Islet precursor cell (in vitro differentiated cells): ENCODE data around the gene TOR1AIP1.
"Not testable (repeated sequence)": the region's sequence is repeated elsewhere in the genome, so short reads cannot be mapped to it uniquely, and the experiment has no call there.

Experiments used
- DNase-seq: peaks from one replicate; pipeline ENCODE4 v3.0.0-alpha.2; 2018

TOR1AIP1 gene

GRCh38 chr1:179882253-179883039 lies at the start of gene TOR1AIP1:
Gene TOR1AIP1, plus strand, starts transcription at chr1:179882285. Its CDS starts 218 bp downstream, at chr1:179882503.
- DNase-seq: peak; percentile 99

- DNase-seq: not testable (repeated sequence)
Measured at GRCh38 chr1:179836686-179837445, 45.2 kb upstream of the TOR1AIP1 start.

GRCh38 chr1:179840107-179840506 lies 42.0 kb upstream of the TOR1AIP1 start:
- DNase-seq: no peak

DNA sequence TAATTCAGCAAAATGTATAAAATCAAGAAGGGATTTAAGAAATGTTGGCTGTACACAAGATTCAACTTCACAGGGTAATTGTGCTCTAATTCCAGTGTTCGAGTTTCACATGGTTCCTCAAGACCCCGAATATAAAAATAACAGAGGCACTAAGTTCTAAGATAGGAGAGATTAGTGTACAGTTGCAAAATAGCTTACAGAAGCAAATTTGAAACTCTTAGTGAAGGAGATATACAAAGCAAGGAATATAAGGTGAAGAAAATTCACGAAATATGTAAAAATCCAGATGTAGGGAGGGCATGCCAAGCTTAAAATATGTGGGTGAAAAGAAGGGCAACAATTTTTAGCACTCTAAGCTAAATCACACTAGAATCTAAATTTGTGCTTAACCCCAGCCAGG lies 33.9 kb upstream of the TOR1AIP1 start:
- no peak for DNase-seq

DNA sequence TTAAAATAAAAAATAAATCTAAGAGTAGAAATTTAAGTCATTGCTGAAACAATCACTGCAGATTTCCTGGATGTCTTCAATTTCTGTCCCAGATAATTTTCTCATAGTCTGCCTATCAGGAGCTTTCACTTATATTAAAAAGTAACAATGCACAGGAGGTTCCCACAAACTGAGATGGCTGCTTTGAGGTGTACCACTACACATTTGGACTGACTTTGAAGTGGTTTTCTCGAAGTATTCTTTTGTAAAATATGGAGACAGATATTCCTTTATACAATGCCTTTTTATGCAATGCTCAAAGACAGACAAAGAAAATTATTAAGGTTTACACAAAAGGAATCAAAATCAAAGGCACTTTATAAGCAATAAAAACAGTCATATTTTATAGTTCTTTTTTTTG lies 29.0 kb upstream of the TOR1AIP1 start:
- DNase-seq: no peak

DNA sequence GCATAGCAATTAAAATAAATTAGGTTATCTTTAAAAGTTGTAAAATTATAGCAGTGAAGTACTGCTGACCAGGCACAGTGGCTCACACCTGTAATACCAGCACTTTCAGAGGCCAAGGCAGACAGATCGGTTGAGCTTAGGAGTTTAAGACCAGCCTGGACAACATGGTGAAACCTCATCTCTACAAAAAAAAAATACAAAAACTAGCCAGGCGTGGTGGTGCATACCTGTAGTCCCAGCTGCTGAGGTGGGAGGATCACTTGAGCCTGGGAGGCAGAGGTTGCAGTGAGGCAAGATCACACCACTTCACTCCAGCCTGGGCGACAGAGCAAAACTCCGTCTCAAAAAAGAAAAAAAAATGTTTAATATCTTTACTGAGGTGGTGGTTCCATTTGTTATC lies 26.3 kb upstream of the TOR1AIP1 start:
- DNase-seq: not testable (repeated sequence)

DNA sequence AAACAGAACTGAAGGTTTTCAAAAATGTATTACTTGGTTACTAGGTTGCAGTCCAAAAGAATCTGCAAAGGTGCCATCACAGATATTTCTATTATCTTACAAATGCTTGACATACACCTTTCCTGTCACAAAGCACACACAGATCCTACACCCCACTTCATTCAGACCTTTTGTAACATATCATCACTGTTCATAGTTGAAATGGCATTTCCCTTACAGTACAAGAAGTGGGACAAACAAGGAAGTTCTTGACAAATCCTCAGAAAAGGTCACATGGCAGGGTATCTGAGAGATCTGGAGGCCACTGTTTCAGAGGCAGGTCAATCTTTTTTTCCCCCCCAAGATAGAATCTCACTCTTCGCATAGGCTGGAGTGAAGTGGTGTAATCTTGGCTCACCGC lies 25.8 kb upstream of the TOR1AIP1 start:
- no peak for DNase-seq

DNA sequence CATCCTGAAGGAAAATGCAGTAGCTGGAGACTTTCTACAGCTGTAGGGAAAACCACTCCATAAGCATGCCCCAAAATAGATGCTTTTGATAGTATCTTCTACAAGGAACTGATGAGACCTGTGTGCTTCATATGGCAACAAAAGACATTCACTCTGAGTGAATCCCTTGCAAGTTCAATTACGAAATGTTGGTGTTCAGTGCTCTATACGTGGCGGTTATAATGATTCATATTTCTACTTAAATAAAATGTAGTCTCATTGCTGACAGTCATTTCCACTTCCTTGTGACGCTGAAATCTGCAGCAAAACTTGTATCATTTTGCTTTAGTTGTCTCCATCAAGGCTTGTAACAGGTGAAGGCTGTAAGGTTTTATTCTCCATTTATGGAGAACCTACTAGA lies 25.1 kb upstream of the TOR1AIP1 start:
- no peak for DNase-seq

DNA sequence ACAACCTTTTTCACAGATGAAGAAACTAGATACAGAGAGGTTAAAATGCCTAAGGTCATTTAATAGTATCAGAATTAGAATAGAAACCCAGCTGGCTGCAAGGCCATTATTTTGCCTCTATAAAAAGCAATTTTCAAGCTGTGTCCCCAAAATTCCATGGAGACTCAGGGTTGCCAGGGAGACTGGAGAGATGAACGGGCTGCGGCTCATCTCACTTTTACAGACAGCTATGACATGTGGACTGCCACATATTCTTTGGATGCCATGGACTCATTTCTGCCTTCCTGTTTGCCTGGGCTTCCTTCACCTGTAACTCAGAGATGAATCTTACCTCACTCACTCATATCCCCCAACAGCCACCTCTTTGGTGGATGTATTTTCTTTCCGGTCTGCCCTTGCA lies 21.4 kb upstream of the TOR1AIP1 start:
- no peak for DNase-seq

DNA sequence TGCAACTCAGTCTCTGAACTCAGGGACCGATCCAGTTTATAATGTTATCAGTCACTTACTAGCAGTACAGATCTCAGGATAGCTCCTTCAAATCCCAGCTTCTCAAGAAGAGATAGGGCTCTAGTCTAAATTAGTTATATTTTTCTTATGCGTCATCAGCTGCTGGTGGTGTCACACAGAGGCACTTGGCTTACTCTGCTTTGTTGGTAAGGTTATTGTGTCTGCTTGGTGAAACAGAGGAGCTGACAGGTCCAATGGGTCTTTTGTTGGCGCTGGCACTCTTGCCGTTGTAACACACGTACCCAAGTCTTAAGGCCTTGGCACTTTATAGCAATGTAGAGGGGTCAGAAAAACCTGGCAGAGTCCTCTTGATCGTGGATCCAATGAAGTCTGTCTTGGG lies 16.7 kb upstream of the TOR1AIP1 start:
- no peak for DNase-seq

DNA sequence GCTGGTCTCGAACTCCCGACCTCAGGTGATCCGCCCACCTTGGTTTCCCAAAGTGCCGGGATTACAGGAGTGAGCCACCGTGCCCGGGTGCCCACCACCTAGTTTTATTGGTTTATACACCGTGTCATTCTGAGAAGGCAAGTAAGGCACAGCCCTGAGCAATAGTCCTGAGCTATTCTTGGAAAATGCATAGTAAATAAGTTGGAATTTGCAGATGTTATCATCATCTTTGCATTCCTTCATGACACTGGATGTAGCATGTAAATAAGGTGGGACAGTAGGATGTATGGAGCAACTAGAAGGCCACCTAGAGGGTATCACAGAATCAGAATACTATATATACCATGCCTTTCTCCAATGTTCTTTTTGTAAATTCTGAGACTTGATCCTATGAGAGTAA lies 15.5 kb upstream of the TOR1AIP1 start:
- DNase-seq: no peak

DNA sequence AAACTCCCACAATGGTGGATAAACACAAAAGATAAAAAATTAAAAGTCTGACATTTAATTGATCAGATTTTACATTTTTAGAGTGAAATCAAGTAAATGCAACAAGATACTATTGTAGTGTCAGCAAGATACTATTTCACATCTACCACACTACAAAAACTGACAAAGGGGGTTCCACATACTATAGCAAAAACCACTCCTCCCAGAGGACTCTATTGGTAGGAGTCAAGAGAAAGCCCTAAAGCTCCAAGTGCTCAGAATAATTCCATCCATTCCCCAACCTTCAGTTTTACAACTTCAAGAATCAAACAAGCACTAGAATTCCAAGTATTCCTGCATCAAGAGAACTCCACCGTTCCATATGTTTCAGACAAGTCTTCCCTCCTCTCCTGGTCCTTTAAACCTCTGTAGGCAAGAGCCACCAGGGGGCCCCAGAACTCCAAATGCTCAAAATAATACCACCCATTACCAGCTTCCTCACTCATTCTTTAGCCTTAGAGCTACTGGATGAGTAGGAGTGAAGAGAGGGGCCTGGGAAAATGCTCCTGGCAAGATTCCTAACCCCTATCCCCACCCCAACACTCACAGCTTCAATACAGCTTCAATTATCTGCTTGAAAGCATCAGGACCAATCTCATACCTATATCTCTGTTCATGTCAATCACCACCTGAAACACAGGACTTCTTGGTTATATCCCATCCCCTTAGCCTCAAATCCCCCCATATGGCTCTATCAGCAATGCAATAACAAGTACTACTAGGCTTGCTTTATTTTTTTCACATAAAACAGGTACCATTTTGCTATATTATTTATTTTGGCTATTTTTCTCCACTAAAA lies 14.4 kb upstream of the TOR1AIP1 start:
- DNase-seq: peak; percentile 85

- no peak for DNase-seq
Measured at GRCh38 chr1:179870870-179871269, 11.2 kb upstream of the TOR1AIP1 start.

GRCh38 chr1:179871940-179872339 lies 10.1 kb upstream of the TOR1AIP1 start:
- DNase-seq: no peak

DNA sequence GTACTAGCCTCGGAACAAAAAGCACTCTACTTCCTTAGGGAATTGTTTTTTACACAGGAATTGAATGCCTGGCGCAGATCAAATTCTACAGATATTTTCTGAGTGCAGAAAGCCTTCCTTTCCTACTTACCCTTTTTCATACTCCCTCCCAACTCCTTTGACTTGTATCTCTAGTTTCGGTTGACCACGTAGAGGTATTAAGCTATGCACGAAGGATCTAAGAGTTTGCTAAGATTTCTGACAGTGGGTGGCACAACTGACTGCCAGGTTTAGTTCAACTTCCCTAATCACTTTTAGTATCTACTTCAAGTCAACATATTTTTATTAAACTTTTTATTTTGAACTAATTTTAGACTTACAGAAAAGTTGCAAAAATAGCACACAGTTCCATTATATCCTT lies 9.5 kb upstream of the TOR1AIP1 start:
- no peak for DNase-seq

DNA sequence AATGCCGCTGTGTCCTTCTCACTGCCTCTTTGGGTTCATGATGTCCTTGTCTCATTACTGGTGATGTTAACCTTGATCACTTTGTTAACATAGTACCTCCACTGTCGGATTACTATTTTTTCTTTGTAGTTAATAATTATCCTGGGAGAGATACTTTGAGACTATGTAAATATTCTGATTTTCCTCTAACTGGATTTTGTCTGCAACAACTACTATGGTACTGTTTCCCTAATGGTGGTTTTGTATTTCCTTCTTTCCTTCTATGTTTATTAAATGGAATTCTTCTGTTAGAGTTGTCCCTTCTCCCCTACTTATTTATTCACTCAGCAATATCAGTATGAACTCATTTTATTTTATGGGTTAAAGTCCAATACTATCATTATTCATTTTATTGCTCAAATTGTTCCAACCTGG lies 8.6 kb upstream of the TOR1AIP1 start:
- no peak for DNase-seq

- DNase-seq: no peak
Measured at GRCh38 chr1:179875596-179876299, 6.3 kb upstream of the TOR1AIP1 start.

DNA sequence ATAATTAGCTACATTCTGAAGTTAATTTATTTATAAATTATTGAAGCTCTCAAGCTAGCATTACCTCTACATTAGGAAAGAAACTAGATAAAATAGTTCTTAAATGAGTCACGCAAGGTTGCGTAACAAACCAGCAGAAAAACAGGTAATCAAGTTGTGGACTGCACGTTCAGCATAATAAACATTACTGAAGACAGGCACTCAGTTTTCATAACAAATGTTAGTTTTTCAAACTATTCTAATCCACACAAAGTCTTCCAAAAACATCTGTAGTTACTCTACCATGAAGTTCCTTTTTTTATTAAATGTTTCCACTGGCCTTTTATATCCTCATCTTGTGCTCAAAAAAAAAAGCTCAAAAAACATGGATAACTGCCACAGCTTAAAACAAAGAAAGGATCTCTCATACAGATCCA lies 5.8 kb upstream of the TOR1AIP1 start:
- DNase-seq: no peak

DNA sequence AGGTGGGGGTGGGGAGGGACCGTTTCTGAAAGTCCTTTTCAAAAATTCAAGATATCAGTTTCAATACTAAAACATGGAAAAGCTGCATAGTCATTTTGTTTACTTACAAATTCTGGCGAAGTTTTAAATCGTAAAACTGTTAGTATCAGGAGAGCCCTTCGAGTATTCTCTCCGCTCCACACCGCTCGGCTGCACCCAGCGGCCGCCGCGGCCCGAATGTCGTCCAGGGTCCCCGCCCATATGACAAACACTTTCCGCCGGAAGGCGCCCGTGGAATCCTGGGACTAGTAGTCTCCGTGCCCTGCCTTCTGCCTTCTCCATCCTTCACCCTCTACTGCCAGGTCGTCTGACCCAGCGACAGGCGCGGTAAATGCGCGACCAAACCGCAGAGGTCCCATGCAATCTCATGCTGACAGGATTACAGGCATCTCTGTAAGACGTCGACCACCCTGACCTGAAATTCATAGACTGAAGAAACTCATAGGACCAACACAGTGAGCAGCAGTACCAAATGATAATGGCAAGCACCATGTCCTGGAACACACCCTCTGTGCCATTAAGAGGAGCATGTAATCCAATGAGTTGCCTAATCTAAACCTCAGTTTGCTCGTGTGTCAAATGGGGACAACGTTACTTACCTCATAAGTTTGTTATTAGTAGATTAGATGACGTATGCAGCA lies 4.4 kb upstream of the TOR1AIP1 start, which contains the start of gene TOR1AIP2:
Gene TOR1AIP2, minus strand, starts transcription at position 218 of the 680 bp plus-strand sequence. CDS start 25,138 bp downstream, outside the sequence.
- peak; percentile 93 for DNase-seq

DNA sequence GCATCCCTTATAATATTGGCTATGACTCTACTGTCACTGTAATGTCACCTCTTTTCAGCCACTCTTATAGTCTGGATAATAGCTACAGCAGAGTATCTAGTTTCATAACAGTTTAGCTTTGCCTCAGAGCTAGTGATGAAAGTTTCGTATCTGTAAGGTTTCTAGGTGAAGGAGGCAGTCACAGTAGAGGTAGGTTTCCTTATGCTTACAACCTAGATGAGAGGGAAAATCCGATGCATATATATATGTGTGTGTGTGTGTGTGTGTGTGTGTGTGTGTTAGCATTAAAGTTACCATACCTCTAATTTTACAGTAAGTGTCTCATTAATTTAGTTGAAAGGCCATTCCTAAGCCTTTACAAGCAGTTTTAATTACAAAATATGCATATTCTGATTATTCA lies 2.3 kb upstream of the TOR1AIP1 start:
- no peak for DNase-seq

DNA sequence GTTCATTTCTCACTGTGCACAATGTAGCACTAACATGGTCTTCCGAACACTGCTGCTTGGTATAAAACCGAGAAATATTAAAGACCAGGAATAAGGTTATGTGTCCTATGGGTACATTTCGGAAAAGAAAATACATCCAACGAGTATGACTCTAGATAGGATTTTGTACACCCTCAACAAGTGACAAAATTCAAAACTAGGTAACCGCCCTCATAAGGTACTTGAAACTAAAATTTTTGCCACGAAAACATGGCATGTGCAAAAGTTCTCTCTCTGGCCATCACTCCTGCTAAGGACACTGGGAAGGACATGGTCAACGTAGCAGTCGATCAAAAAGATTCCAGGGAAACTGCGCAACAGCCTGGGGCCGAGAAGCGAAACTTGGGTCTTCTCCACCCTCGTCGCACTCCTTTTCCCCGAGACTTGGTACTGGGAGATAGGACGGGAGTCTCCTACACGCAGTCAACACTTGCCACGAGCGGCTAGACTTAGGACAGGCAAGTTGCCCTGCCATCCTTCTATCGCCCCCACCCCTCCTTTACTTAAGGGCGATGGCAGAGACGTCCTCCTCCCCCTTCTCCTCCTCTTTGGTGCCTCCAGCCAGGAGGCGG lies 338 bp upstream of the TOR1AIP1 start:
- DNase-seq: peak; percentile 95
